Thyroid gland (tissue), 4 donors: Measurements from ENCODE around the gene GGTA1.

Experiments
- CTCF ChIP-seq, 6 experiments: fragments of 200-600 bp in 3 of 6; fragments of 450-650 bp in 3 of 6; sonication (generic) in 3 of 6; IDR thresholded peaks; one replicate each; pipeline ENCODE4 v1.5.1; 2016 to 2019; ENCODE audit warnings: antibody characterized with exemption in 6 of 6, mild to moderate bottlenecking in 2 of 6, inconsistent platforms in 1 of 6, moderate library complexity in 1 of 6
- POLR2A ChIP-seq, 2 donors: fragments of 450-650 bp; IDR thresholded peaks; one replicate each; pipeline ENCODE4 v1.6.1; 2017; ENCODE audit warnings: antibody characterized with exemption in 2 of 2, mild to moderate bottlenecking in 2 of 2, moderate library complexity in 1 of 2

GRCh38 chr9:121510766-121511550 lies 11.3 kb upstream of the GGTA1 start:
- TF ChIP-seq CTCF (IDR thresholded peaks at IDR 0.05) (no peak), POLR2A (IDR thresholded peaks at IDR 0.05) (no peak)
